Calu3 (cell line): Measurements from ENCODE around the gene TMEM134. TPM values are rescaled to one million over a fixed set of nuclear protein-coding genes. Genes with fewer than 3 reads are reported as not detected.

ENCODE experiments used
- BruUV-seq: library from RNA; stranded (reverse); fragments of 400-500 nt; replicated peaks from 2 replicates; lab custom pipeline; 2021; lab: Mats Ljungman, UMichigan
- CTCF ChIA-PET: fragments of 300-600 bp; sonication (Branson Sonifier 250); formaldehyde crosslinking; loops from one replicate; lab custom pipeline; 2022; ENCODE audit warnings: antibody characterized with exemption; lab: Charles Lee
- DNase-seq: peaks from one replicate; pipeline ENCODE4 v3.0.0; 2022
- H3K27ac Mint-ChIP-seq: one replicate; pipeline ENCODE4 v1.8.0; 2022; ENCODE audit warnings: mixed read lengths; ENCODE audit not compliant: unreplicated experiment
- H3K27me3 Mint-ChIP-seq: one replicate; pipeline ENCODE4 v1.8.0; 2022; ENCODE audit warnings: mixed read lengths; ENCODE audit not compliant: unreplicated experiment
- H3K36me3 Mint-ChIP-seq: one replicate; pipeline ENCODE4 v1.8.0; 2022; ENCODE audit warnings: mild to moderate bottlenecking, moderate library complexity, mixed read lengths; ENCODE audit not compliant: insufficient read depth, unreplicated experiment
- H3K4me1 Mint-ChIP-seq: one replicate; pipeline ENCODE4 v1.8.0; 2022; ENCODE audit warnings: mild to moderate bottlenecking, low read depth, mixed read lengths; ENCODE audit not compliant: unreplicated experiment
- H3K4me3 Mint-ChIP-seq: one replicate; pipeline ENCODE4 v1.8.0; 2022; ENCODE audit warnings: mild to moderate bottlenecking, low read depth, moderate library complexity, mixed read lengths; ENCODE audit not compliant: unreplicated experiment
- H3K9me3 Mint-ChIP-seq: one replicate; pipeline ENCODE4 v1.8.0; 2022; ENCODE audit warnings: low read depth, mixed read lengths; ENCODE audit not compliant: unreplicated experiment
- intact Hi-C: fragments of 100-400 bp; cut with micrococcal nuclease; formaldehyde crosslinking; loops from one replicate; pipeline ENCODE4 v1.10.0; 2022; ENCODE audit not compliant: unreplicated experiment
- total RNA-seq: library from RNA; stranded (reverse); gene quantifications from 2 replicates; pipeline ENCODE4 v1.2.3, GENCODE V29; 2022
- TF ChIP-seq, protein P1 (sequence below): fragments of 200-600 bp; IDR thresholded peaks from one replicate; pipeline ENCODE4 v1.8.0; 2022; ENCODE audit warnings: antibody characterized with exemption; ENCODE audit not compliant: unreplicated experiment

TMEM134 gene
- total RNA-seq, 1 experiment from 2014 or later: 31.9 TPM

DNA sequence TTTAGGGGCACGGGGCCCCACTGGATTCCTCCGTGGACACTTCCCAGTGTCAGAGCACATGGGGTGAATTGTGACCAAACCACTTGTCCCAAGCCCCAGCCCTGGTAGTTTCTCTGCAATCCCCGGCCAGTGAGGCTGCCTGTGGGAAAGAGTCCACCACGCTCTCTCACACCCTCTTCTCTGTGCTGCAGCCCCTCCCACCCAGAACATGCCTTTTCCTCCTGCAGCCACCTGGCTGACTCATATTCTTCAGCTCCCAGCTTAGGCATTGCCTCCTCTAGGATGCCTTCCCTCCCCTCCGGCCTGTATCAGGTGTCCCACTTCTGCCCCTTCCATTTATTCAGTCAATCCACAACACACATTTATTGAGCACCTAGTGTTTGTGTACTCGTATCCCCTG, 46.2 kb downstream of the TMEM134 start:
- Mint-ChIP-seq H3K9me3 (no peaks in the 10 kb centered on the region), H3K27me3 (no peaks in the 10 kb centered on the region), H3K4me1 (peaks cover 19% of the 10 kb centered on the region), H3K36me3 (peaks cover 29% of the 10 kb centered on the region), H3K4me3 (peak overlapping the region; percentile 36), H3K27ac (peak overlapping the region; percentile 81)
- BruUV-seq: no TSS peak
- TF ChIP-seq, protein P1, sequence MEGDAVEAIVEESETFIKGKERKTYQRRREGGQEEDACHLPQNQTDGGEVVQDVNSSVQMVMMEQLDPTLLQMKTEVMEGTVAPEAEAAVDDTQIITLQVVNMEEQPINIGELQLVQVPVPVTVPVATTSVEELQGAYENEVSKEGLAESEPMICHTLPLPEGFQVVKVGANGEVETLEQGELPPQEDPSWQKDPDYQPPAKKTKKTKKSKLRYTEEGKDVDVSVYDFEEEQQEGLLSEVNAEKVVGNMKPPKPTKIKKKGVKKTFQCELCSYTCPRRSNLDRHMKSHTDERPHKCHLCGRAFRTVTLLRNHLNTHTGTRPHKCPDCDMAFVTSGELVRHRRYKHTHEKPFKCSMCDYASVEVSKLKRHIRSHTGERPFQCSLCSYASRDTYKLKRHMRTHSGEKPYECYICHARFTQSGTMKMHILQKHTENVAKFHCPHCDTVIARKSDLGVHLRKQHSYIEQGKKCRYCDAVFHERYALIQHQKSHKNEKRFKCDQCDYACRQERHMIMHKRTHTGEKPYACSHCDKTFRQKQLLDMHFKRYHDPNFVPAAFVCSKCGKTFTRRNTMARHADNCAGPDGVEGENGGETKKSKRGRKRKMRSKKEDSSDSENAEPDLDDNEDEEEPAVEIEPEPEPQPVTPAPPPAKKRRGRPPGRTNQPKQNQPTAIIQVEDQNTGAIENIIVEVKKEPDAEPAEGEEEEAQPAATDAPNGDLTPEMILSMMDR: no peak
- intact Hi-C loops: loop anchor here (10.0 kb wide), 1 partner anchor 82 kb away; the partner anchor contains the start of genes CDK2AP2 and PITPNM1
- DNase-seq: peak; percentile 48
- CTCF ChIA-PET: interaction anchor here (0.8 to 1.6 kb wide), 3 partner anchors 21 to 77 kb away, joined by 3 to 9 read pairs (median 3); partner anchors contain the start of genes POLD4 and PPP1CA

- H3K27ac Mint-ChIP-seq: peak overlapping the region; percentile 78
- H3K36me3 Mint-ChIP-seq: peaks cover 25% of the 10 kb centered on the region
- peaks cover 3% of the 10 kb centered on the region for H3K27me3 Mint-ChIP-seq
- DNase-seq: no peak
- no TSS peak for BruUV-seq
- intact Hi-C loops: loop anchor here (10.0 kb wide), 1 partner anchor 83 kb away; the partner anchor contains the start of genes CDK2AP2 and PITPNM1
- H3K4me3 Mint-ChIP-seq: peak overlapping the region; percentile 81
- CTCF ChIA-PET: interaction anchor here (2.4 kb wide), 1 partner anchor 20 kb away, joined by 6 read pairs; the partner anchor contains the start of gene PPP1CA
- peaks cover 23% of the 10 kb centered on the region for H3K4me1 Mint-ChIP-seq
- TF ChIP-seq, protein P1: no peak
- H3K9me3 Mint-ChIP-seq: no peaks in the 10 kb centered on the region
Measured at GRCh38 chr11:67421430-67422031, 47.5 kb downstream of the TMEM134 start.

GRCh38 chr11:67420646-67421429, 48.2 kb downstream of the TMEM134 start:
- Mint-ChIP-seq H3K27ac (peak overlapping the region; percentile 78), H3K9me3 (no peaks in the 10 kb centered on the region), H3K4me3 (peak overlapping the region; percentile 81), H3K4me1 (peaks cover 26% of the 10 kb centered on the region), H3K36me3 (peaks cover 29% of the 10 kb centered on the region), H3K27me3 (peaks cover 10% of the 10 kb centered on the region)
- no TSS peak for BruUV-seq
- DNase-seq: peak; percentile 99
- CTCF ChIA-PET: interaction anchor here (0.6 to 2.4 kb wide), 3 partner anchors 19 to 121 kb away, joined by 3 to 6 read pairs (median 5); partner anchors contain the start of gene PPP1CA
- intact Hi-C loops: loop anchor here (10.0 kb wide), 1 partner anchor 84 kb away; the partner anchor contains the start of genes CDK2AP2 and PITPNM1
- TF ChIP-seq, protein P1: no peak

DNA sequence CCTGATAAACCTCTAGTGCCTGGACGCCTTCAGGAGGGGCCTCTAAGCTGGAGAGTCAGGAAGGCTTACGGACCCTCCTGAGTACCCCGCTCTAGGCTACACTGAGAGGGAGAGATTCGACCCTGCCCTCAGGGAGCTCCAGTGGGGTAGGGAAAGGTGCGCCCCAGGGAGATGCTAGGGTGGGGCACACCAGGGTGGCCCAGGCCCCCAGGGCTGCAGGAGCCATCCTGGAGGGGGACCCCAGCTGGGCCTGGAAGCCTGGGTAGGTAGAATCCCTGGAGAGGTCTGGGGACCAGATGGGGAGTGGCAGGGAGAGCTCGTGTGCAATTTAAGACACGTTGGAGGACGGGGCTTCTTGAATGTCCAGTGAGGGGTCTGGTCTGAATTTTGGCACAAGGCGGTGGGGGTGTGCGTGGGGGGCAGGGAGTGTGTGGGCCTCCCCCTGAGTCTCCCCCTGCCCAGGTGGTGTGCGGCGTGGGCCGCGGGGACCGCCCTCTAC, 48.9 kb downstream of the TMEM134 start:
- Mint-ChIP-seq H3K36me3 (peaks cover 29% of the 10 kb centered on the region), H3K4me3 (peak overlapping the region; percentile 81), H3K9me3 (no peaks in the 10 kb centered on the region), H3K4me1 (peaks cover 26% of the 10 kb centered on the region), H3K27me3 (peaks cover 16% of the 10 kb centered on the region), H3K27ac (no peak overlapping the region)
- no peak for DNase-seq
- TSS peak; percentile 19 for BruUV-seq
- CTCF ChIA-PET: interaction anchor here (0.5 to 2.4 kb wide), 3 partner anchors 18 to 33 kb away, joined by 3 to 6 read pairs (median 4); partner anchors contain the start of genes PPP1CA and RAD9A
- intact Hi-C loops: loop anchor here (10.0 kb wide), 1 partner anchor 85 kb away; the partner anchor contains the start of genes CDK2AP2 and PITPNM1
- TF ChIP-seq, protein P1: no peak
